Activated CD4-positive, alpha-beta T cell treated with anti-CD3 and anti-CD28 coated beads, Interleukin-2, Interleukin-6, amounts not matched to agents 100 ng/mL and 50 ng/mL, durations not matched to agents 16 hours and 8 hours (primary cell): ENCODE data around the gene UBR3.
"Not testable (repeated sequence)": the region's sequence is repeated elsewhere in the genome, so short reads cannot be mapped to it uniquely, and the experiment has no call there.

ENCODE experiments used
- DNase-seq: peaks from one replicate; pipeline ENCODE4 v3.0.0-alpha.2; 2020

UBR3 gene

GRCh38 chr2:170122883-170123547 is 295.8 kb downstream of the UBR3 start:
- no peak for DNase-seq

GRCh38 chr2:170123593-170123992 is 296.3 kb downstream of the UBR3 start:
- no peak for DNase-seq

DNA sequence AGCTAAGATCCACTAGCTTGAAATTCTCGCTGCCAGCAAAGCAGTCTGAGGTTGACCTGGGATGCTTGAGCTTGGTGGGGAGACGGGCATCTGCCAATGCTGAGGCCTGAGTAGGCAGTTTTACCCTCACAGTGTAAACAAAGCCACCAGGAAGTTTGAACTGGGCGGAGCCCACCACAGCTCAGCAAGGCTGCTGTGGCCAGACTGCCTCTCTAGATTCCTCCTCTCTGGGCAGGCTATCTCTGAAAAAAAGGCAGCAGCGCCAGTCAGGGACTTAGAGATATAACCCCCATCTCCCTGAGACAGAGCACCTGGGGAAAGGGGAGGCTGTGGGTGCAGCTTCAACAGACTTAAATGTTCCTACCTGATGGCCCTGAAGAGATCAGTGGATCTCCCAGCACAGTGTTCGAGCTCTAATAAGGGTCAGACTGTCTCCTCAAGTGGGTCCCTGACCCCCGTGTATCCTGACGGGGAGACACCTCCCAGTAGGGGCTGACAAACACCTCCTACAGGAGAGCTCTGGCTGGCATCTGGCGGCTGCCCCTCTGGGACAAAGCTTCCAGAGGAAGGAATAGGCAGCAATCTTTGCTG is 299.0 kb downstream of the UBR3 start:
- DNase-seq, result not testable (repeated sequence)
